ENCODE results near the gene HUWE1.

DNA sequence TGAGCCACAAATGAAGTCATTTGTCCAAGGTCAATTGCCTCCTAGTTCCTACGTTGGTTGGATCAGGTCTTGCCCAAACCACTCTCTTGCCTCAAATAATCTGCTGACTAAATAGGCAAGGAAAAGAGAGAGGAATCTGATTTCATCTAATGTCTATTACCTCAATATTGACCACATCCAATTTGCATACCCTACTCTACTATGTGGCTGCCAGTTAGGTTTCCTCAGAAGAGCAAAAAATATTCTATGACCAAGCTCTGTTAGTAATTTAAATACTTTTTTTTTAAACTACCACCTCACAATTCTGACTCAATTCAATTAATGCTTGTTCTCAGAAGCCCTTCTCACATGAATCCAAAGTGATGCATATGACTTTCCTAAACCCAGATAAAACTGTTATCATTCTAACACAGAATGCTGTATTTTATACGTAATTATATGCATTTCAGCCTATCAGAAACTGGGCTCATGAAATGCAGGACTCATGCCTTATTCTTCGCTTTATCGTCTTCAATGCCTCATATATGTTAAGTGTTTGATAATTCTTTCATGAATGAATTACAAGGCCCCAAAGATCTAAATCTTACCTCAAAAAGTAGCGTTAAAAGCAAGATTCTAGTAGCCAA is 98.6 kb downstream of the HUWE1 start:
- TF ChIP-seq, protein P1, sequence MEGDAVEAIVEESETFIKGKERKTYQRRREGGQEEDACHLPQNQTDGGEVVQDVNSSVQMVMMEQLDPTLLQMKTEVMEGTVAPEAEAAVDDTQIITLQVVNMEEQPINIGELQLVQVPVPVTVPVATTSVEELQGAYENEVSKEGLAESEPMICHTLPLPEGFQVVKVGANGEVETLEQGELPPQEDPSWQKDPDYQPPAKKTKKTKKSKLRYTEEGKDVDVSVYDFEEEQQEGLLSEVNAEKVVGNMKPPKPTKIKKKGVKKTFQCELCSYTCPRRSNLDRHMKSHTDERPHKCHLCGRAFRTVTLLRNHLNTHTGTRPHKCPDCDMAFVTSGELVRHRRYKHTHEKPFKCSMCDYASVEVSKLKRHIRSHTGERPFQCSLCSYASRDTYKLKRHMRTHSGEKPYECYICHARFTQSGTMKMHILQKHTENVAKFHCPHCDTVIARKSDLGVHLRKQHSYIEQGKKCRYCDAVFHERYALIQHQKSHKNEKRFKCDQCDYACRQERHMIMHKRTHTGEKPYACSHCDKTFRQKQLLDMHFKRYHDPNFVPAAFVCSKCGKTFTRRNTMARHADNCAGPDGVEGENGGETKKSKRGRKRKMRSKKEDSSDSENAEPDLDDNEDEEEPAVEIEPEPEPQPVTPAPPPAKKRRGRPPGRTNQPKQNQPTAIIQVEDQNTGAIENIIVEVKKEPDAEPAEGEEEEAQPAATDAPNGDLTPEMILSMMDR (optimal IDR thresholded peaks at IDR 0.05 in 1 of 3, IDR thresholded peaks at IDR 0.05 in 1 of 3, conservative IDR thresholded peaks at IDR 0.05 in 1 of 3; ENCODE audit: extremely low read depth in 1 of 3, insufficient read depth in 2 of 3, low read length in 3 of 3), result no peak
- TF ChIP-seq EZH2 (IDR thresholded peaks at IDR 0.05; ENCODE audit: low read length), result no peak
